GM12891 (cell line): Measurements from ENCODE around the gene RAC3.

ENCODE experiments used
- POLR2A ChIP-seq: IDR thresholded peaks from 2 replicates; pipeline ENCODE4 v1.6.1; 2011; ENCODE audit warnings: low read depth, low read length, control low read depth
- POLR2AphosphoS5 ChIP-seq: IDR thresholded peaks from 2 replicates; pipeline ENCODE4 v1.6.1; 2011; ENCODE audit warnings: low read depth, low read length, control low read depth
- TAF1 ChIP-seq: IDR thresholded peaks from 2 replicates; pipeline ENCODE4 v1.6.1; 2011; ENCODE audit warnings: low read depth, low read length, control low read depth

GRCh38 chr17:82061047-82061925 is 29.8 kb downstream of the RAC3 start:
- TF ChIP-seq TAF1: no peak
- TF ChIP-seq POLR2AphosphoS5: no peak; the same call in 1 of the 2 replicates
- no peak; the same call in 1 of the 2 replicates for TF ChIP-seq POLR2A
